Nucleus accumbens (tissue), 56 donors: Measurements from ENCODE around the gene STON2.

ENCODE experiments used
- DNase-seq, 56 donors: peaks; one replicate each; lab custom pipeline; 2025; lab: John Stamatoyannopoulos, UW

Gene STON2

DNA sequence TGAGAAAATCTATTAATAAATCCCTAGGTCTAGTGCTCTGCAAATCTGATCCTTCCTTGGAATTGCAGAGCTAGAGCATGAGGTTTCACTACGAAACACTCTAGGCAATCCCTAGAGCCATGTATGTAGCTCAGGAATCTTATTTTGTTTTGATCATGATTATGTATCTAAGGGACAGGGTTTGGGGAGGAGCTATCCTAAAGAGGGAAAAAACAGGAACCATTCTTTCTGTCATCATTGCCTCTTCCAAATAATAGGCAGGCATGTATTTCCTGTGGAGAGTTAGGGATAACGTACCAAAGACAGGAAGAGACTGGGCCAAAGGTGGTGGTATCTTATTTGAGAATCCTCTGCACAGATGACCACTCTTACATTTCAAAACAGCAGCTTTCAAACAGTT lies 90.6 kb downstream of the STON2 start:
- DNase-seq, result no peak

DNA sequence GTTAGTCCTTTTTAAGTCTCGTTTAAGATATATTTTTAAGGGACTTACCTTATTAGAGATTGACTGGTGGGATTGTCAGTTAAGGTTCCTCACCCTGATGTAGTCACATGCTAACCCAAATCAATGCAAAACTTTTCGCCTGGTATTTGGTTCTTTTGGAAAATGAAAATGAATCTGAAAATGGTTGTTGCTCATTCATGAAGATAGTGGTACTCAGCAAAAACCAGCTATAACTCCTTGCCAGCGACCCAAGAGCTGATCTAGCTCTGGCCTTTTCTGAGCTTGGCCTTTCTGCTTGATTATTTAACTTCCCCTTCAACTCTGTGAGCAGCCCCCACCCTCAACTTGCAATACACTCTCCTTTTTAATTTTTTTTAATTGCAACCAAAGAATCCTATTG lies 94.4 kb downstream of the STON2 start:
- DNase-seq, result no peak

DNA sequence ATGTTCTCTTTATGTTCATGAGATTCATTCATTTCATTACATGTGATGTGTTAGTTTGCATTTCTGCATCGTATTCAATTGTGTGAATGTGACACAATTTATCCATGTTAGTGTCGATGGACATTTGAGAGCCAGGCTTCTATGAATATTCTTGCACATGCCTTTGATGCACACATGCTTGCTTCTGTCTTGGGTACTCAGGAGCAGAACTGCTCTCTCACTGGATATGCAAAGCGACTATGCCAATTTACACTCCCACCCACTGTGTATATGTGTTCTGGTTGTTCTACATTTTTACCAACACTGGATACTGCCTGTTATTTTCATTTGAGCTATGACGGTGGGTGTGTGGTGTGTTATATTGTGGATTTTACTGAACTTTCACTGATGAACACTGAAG lies 95.1 kb downstream of the STON2 start:
- DNase-seq, result no peak

DNA sequence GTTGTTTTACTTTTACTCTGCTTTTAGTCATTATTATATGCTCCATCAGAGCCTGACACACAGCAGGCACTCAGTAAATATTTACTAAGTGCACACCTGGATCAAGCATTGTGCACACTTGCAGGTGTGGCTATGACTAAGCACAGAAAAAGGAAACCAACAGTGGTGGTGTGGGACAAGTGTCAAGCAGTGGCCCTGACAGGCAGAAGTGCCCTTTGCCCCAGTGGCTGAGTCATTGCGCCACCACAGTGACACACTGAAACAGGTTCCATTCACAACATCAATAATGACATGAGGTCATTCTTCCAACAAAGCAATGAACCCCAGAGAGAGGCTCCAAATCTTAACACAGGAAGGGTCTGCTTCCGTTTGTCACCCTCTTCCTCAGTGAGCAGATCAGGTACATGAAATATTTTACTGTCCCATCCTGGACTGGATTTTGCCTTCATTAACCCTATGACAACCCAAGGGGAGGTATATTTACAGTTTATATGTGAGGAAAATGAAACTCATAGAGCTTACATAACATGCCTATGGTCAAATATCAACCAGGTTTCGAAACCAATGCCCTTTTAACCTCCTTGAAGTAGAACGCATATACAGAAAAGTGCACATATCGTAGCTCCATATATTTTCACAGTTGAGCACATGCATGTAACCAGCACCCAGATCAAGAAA lies 96.7 kb downstream of the STON2 start:
- DNase-seq, result no peak

DNA sequence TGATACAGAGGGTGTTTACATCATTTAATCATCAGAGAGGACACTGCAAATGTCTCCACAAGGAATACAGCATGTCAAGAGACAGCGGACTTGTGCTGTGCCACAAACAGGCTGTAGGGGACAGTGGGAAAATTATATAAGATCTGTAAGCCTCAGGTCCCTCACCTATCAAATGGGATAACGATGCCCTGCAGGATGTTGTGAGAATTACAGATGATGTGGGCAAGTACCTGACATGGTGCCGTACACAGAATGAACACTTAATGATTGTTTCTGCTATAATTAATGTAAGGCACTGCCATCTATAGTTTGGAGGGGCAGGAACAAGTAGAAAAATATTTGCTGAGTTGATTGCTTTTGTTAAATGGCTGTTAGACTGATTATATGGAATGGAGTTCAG lies 97.5 kb downstream of the STON2 start:
- DNase-seq, result no peak

DNA sequence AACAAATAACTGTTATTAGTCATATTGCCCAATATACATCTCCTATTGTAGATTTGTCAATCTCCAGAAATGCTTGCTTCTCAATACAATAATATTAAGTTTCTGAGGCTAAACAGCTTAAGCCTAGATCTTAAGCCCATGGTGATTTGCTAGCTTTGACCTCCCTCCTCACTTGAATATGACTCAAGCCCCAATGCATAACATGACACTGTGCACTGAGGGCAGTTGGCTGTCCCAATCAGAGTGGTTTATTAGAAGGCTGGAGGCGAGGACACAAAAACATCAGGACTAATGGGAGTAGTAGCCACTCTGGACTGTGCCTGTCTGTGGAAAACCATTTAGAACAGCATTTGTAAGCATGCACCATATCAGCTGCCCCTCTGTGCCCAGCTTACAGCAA lies 98.3 kb downstream of the STON2 start:
- DNase-seq, result no peak

DNA sequence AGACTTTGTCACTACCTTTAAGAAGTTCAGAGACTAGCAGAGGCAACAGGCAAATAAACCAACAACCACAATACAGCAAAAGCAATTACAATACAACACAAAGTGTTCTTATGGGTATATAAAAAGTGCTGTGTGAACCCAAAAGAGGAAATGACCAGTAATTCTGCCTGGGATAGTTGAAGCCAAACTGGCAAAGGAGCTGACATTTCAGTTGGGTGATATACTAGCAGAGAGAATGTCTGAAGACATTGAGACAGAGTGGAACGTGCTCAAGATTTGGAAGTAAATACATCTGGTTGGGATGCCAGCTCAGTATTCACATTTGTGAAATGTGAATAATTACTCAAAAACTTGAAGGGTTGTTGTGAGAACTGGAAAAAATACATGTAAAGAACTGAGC lies 98.8 kb downstream of the STON2 start:
- DNase-seq, result no peak

DNA sequence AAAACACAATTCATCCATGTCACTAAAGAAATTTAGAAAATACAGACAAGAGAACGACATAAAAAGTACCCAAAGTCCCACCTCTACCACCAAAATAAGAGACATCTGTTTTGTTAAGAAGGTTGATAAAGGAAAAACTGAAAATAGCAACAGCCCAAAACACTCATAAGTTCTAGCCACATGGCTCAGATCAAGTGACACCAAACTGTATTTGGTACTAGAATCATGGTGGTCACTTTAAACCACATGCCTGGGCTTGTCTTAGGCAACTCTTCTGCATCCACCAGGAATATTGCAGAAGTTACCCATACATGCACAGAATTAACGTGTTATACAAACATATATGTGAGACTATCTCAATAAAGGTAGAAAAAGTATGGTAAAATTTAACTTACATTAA lies 101.2 kb downstream of the STON2 start:
- no peak for DNase-seq

DNA sequence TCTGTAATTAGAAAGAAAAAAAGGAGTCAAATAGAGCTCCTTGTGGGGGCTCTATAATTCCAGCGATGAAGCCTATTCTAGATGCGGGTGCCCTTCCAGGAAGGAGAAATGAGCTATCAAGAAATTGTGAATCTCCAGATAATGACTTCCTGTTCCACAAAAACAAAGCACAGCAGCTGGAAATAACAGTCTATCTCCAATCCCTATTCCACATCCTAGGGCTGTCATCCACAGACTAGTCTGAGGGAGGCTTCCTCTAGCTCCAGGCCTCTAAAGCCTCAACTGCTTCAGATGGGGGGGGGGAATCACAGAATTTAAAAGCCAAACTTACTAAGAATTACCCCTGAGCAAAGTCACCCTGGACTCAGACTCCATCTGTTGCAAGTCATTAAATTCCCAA lies 102.0 kb downstream of the STON2 start:
- DNase-seq, result no peak

DNA sequence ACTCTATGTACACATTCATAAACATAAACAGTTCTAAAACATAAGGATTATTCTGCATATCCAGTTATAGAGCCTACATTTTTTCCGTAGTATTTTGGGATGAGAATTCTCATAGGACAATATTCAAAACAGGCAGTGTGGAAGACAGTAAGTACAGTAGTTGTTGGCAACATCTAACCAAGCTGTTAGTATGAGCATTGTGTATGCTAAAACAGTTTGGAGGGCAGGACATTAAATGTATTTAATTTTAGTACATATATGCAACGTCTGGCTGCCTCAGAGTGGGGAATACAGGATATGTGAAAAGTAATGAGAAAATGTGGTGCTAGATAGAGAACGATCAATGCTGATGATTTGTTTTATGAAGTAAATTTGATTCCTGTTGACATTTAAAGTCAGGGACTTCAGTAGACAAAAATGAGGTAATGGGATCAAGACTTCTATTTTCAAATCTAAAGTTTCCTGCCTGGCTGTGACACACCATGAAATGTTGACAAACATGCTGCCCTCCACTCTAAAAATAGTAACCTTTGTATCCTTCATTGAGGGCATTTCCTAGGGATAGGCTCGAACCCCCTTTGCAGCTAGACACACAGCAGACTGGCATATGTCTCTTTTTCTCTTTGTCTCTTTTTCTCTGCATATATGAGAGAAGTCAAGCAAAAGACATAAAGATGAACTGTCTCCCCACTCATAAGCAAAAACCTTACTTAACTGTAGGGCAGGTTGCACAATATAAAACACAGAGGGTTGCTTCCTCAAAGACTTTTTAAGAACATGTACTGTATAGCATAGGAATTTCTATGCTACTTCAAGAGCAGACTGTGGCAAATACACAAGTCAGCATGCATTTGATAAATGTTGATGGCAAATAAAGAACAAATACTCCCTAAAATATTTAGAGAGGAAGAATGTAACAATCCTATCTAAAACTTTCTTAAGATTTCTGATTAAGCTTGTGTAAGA lies 103.9 kb downstream of the STON2 start:
- DNase-seq, result no peak

DNA sequence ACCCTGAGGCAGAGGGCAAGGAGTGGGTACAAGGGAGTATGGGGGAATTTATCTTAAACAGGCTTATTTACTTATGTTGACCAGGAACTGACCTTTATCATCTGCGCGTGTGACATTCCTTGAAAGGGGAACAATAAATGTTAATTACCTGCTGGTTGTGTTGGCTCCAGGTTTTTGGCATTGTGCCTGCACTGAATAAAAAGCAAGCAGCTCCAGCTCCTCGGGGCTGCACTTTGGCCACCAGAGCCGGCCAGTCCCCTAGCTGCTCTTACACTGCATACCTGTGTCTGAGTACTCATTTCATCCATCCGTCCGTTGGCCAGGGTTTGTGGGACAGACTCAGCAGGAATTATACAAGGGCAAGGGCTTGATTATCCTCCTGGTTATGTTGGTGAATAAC lies 110.6 kb downstream of the STON2 start:
- DNase-seq, result no peak

DNA sequence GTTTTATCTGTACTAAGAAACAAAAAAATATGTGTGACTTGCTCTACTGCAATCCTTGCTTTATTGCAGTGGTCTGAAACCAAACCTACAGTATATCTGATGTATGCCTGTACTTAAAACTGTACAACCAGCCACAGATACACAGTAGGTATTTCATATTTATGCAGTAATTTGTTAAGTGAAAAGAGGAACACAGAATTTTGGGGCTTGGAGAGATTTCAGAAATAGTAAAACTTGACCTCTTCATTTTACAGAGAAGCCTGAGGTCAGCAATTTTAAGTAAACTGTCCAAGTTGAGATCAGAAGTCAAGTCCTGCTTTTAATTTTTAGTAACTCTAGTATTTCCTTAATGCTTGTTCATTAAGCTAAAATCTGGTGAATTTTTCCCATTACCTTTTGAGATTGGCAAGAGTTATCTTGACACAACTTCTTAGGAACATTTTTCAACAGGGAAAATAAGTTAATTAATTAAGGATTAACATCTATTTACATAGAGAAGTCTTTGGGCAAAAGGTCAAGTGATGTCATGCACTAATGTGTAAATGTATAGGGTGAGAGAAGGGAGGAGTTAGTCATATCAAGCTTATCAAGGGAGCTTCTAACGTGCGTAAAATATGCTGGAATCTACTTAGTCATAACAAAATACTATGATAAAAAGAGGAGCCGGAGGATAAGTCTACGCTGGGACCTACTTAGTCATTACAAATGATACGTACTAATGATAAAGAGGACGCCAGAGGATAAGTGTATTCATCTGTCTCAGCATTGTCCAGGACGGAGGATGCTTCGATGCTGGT lies 113.4 kb downstream of the STON2 start:
- no peak for DNase-seq

DNA sequence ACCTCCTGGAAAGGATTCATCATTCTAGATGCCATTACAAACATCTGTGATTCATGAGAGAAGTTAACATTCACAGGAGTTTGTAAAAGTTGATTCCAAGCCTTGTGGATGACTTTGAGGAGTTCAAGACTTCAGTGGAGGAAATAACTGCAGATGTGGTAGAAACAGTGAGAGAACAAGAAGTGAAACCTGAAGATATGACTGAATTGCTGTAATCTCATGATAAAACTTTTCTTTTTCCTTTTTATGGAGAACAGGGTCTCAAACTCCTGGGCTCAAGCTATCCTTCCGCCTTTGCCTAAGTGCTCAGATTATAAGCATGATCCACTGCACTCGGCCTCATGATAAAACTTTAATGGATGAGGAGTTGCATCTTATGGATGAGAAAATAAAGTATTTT lies 114.9 kb downstream of the STON2 start:
- no peak for DNase-seq

DNA sequence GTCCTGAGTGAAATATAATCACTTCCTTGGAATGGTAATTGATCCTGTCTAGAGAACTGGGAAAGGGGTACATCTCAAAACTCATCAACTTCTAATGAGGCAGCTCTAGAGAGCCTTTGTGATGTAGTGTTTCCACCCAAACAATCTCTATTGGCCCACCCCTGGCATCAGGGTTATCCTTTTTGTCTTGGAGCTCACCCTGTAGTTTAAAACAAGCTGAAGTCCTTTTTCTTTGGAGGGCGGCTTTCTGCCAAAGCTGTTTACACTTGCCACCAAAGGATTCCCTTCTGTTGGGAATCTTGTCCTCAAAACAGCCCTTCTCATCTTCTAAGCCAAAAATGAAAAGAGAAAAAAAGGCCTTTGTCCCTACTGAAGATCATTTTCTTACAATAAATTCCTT lies 118.8 kb downstream of the STON2 start:
- no peak for DNase-seq

DNA sequence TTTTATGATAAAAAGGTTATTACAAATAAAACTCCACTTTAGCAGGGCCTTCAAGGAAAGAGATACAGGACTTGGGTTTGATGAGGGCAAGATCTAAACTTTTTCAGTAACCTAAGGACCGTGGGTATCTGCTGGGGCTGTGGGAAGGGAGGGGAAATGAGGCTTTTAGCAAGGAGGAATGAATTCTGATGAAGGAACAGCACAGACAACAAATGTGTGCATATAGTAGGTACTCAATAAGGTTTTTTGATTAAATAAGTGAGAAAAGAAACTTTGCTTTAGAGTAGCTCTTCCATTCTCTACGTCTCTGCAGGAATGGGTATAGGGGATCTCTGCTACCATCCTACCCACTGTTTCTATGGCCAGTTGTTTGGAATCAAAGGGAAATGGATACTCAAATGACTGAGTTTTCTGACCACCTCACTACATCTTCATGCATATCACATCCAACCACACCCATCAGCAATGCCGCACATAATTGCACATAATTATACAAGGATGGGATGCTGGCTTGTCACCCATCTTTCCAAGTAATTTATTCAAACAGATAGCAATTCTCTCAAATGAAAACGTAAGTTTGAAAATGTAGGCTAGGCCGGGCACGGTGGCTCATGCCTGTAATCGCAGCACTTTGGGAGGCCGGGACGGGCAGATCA lies 119.9 kb downstream of the STON2 start:
- no peak for DNase-seq

DNA sequence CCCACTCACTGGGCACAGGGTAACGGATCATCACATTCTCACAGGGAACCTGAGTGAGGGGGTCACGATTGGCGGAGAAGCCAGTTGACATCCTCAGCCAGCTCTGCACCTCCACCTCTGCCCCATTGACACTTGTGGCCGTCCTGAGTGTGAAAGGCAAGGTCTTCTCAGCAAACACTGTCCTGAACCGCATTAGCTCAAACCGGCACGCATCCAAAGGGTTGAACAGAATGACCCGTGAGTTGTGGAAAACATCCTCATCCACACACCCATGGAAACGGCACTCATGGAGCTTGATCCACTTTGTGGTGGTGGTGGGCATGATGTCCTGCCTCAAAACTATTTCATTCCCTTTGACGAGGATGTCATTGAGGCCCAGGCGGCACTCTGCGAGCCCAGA lies 123.0 kb downstream of the STON2 start:
- DNase-seq, result no peak

DNA sequence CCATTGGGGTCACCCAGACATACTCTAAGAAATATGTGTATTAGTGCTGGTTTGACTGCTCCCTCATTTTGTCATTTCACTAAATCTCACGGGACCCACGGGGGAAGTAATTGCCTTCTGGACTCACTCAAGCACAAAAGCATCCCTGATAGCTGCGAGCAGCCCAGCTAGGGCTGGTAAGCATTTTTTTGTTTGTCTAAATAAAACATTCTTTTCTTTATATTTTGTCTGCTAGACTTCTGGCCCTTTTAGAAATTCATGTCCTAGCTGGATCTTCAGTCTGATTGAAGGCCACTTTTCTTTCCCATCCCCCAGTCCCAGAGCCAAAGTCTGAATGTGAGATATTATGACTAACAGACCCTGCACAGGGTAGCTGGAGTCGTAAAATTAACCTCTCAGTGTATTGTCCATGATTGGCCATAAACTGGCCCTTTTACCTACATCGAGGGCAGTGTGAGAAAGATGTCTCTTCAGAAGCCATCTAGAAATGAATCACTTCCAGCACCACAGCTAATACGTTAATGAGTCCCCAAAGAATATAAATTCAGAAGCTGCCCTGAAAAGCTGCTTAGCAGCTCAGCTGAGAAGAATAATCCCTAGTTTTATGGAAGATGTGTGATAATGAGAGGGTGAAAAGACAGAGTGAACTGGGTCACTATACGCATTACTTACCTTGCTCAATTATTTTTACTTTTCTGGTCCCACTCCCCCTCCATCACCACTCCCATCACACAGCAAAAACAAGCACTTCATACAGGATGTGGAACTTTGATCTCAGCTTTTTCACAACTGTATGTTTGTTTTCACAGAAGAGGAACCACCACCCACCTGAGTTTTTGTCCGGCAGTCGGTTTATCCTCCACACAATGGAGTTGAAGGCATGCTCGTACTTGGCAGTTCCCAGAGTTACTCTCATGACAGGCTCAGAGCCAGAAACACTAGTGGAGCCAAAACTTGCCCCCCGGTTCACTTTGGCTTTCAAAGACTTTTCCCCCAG lies 123.8 kb downstream of the STON2 start:
- DNase-seq, result no peak

DNA sequence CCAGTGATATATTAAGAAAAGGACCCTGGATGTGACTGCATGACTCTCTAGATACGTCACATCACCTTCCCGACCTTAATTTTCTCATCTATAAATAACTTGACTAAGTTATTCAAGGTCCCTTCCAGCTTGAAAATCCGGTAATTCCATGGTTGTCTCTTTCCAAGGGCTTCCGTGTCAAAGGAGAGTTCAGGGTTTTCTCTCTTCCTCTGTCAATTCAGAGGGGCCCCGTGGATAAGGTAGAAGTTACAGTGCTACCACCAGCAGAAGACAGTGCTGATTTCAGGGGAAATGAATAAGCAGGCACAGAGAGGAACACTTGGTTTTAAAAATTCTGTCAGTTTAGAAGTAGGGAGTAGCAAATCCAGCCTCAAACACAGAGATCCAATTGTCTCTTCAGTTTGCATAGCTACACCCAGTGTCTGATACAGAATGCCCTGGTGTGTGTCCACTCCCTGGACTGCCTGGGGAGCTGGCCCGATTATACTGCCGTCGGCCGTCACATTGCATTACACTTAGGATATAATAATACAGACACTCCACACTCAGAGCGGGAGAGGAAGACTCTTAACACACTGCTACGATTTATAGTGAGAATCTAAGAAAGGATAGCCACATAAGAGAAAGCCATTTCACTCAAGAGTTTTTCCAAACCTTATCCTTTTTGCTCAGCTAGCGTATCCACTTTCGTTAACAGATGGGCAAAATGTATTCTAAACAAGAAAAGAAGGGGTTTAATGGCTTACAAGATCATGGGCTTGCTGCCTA lies 124.6 kb downstream of the STON2 start:
- peak in 11 of 56 donors; percentile 5 to 30 (median 12) for DNase-seq
